GM23338 (cell line): ENCODE data around the gene RNF31. TPM values are rescaled to one million over a fixed set of nuclear protein-coding genes. Genes with fewer than 3 reads are reported as not detected.

Experiments used
- ATAC-seq: fragments of 200-7000 bp; cut with Tn5 transposase; 3 replicates; pipeline ENCODE4 v1.9.1; 2020
- DNase-seq: peaks from one replicate; pipeline ENCODE4 v3.0.0-alpha.2; 2015; ENCODE audit warnings: low spot score
- H2AFZ ChIP-seq: fragments of 200-600 bp; sonication (generic); 2 replicates; pipeline ENCODE4 v1.8.0; 2016; ENCODE audit warnings: antibody characterized with exemption, mild to moderate bottlenecking, moderate library complexity
- H3F3A ChIP-seq: fragments of 200-600 bp; sonication (generic); replicated peaks from 2 replicates; pipeline ENCODE4 v1.8.0; 2017; ENCODE audit warnings: antibody characterized with exemption, mixed run types, low read depth
- H3K27ac ChIP-seq: fragments of 200-600 bp; sonication (generic); 2 replicates; pipeline ENCODE4 v1.6.1; 2016; ENCODE audit warnings: low read depth
- H3K27me3 ChIP-seq: fragments of 200-600 bp; sonication (generic); 2 replicates; pipeline ENCODE4 v1.8.0; 2016; ENCODE audit warnings: mild to moderate bottlenecking, mixed run types, moderate library complexity; ENCODE audit not compliant: insufficient read depth
- H3K36me3 ChIP-seq: fragments of 200-600 bp; sonication (generic); 2 replicates; pipeline ENCODE4 v1.8.0; 2016; ENCODE audit warnings: mild to moderate bottlenecking; ENCODE audit not compliant: insufficient read depth
- H3K4me1 ChIP-seq: fragments of 200-600 bp; sonication (generic); 2 replicates; pipeline ENCODE4 v1.8.0; 2016; ENCODE audit warnings: mild to moderate bottlenecking, moderate library complexity; ENCODE audit not compliant: insufficient read depth
- H3K4me2 ChIP-seq: fragments of 200-600 bp; sonication (generic); 2 replicates; pipeline ENCODE4 v1.7.1; 2017; ENCODE audit warnings: mixed run types
- H3K4me3 ChIP-seq: fragments of 200-600 bp; sonication (generic); 2 replicates; pipeline ENCODE4 v1.6.1; 2016; ENCODE audit warnings: mixed run types
- H3K79me2 ChIP-seq: fragments of 200-600 bp; sonication (generic); replicated peaks from 2 replicates; pipeline ENCODE4 v1.8.0; 2017; ENCODE audit warnings: mild to moderate bottlenecking; ENCODE audit not compliant: insufficient read depth
- H3K9me2 ChIP-seq: fragments of 200-600 bp; sonication (generic); 2 replicates; pipeline ENCODE4 v1.8.0; 2017; ENCODE audit not compliant: insufficient read depth
- H4K20me1 ChIP-seq: fragments of 200-600 bp; sonication (generic); replicated peaks from 2 replicates; pipeline ENCODE4 v1.8.0; 2017; ENCODE audit warnings: mild to moderate bottlenecking; ENCODE audit not compliant: insufficient read depth
- H3K27ac Mint-ChIP-seq: 2 replicates; pipeline ENCODE4 v1.8.0; 2020; ENCODE audit warnings: inconsistent platforms, mild to moderate bottlenecking, moderate library complexity, mixed read lengths
- H3K27me3 Mint-ChIP-seq: 3 replicates; pipeline ENCODE4 v1.8.0; 2022; ENCODE audit warnings: low read depth, mild to moderate bottlenecking, moderate library complexity, mixed read lengths, inconsistent platforms; ENCODE audit not compliant: insufficient read depth, poor library complexity
- H3K36me3 Mint-ChIP-seq: 3 replicates; pipeline ENCODE4 v1.8.0; 2021; ENCODE audit warnings: low read depth, mild to moderate bottlenecking, inconsistent platforms, moderate library complexity, mixed read lengths
- H3K4me1 Mint-ChIP-seq: 3 replicates; pipeline ENCODE4 v1.8.0; 2020; ENCODE audit warnings: mild to moderate bottlenecking, inconsistent platforms, mixed read lengths
- H3K4me3 Mint-ChIP-seq: 3 replicates; pipeline ENCODE4 v1.8.0; 2021; ENCODE audit warnings: moderate library complexity, mild to moderate bottlenecking, inconsistent platforms, mixed read lengths
- H3K9me3 Mint-ChIP-seq: 3 replicates; pipeline ENCODE4 v1.8.0; 2020; ENCODE audit warnings: moderate library complexity, mild to moderate bottlenecking, inconsistent platforms, mixed read lengths
- CREB1 ChIP-seq: fragments of 250-450 bp; sonication (Bioruptor Pico); IDR thresholded peaks from 2 replicates; pipeline ENCODE4 v1.5.0; 2020; ENCODE audit warnings: low read depth, mild to moderate bottlenecking, moderate library complexity
- EZH2 ChIP-seq: fragments of 200-600 bp; sonication (generic); IDR thresholded peaks from one replicate; pipeline ENCODE4 v1.8.0; 2017; ENCODE audit warnings: antibody characterized with exemption, mild to moderate bottlenecking, low read depth; ENCODE audit not compliant: unreplicated experiment
- EZH2phosphoT487 ChIP-seq: fragments of 200-600 bp; sonication (generic); IDR thresholded peaks from one replicate; pipeline ENCODE4 v1.8.1; 2018; ENCODE audit warnings: antibody characterized with exemption; ENCODE audit not compliant: unreplicated experiment
- JUNB ChIP-seq: IDR thresholded peaks from one replicate; pipeline ENCODE4 v1.6.1; 2016; ENCODE audit warnings: antibody characterized with exemption; ENCODE audit not compliant: unreplicated experiment
- NANOG ChIP-seq: IDR thresholded peaks from 2 replicates; pipeline ENCODE4 v1.6.1; 2016; ENCODE audit warnings: antibody characterized with exemption, borderline replicate concordance
- STAT1 ChIP-seq: IDR thresholded peaks from one replicate; pipeline ENCODE4 v1.6.1; 2016; ENCODE audit warnings: antibody characterized with exemption; ENCODE audit not compliant: unreplicated experiment
- ZNF114 ChIP-seq: fragments of 250-450 bp; sonication (Bioruptor Pico); IDR thresholded peaks from 2 replicates; pipeline ENCODE4 v1.5.0; 2020; ENCODE audit warnings: mild to moderate bottlenecking, moderate library complexity
- ZNF331 ChIP-seq: fragments of 250-450 bp; sonication (Bioruptor Pico); IDR thresholded peaks from 2 replicates; pipeline ENCODE4 v1.5.0; 2020; ENCODE audit warnings: low read depth, mild to moderate bottlenecking, moderate library complexity
- polyA plus RNA-seq: library from polyadenylated mRNA; unstranded; fragments of >200 nt; fragmentation: Nextera tagmentation; extraction: Ambion mirVana; gene quantifications from 2 replicates; pipeline ENCODE4 v1.2.1, GENCODE V29; 2016
- total RNA-seq: library from RNA; depleted of rRNA; stranded (reverse); fragments of >200 nt; shearing (Covaris generic); gene quantifications from 2 replicates; pipeline ENCODE4 v1.2.3, GENCODE V29; 2014
- TF ChIP-seq, protein P1 (sequence below): IDR thresholded peaks from 2 replicates; pipeline ENCODE4 v1.6.1; 2016; ENCODE audit warnings: antibody characterized with exemption
- TF ChIP-seq, protein P2 (sequence below), 2 experiments: fragments of 200-600 bp in 1 of 2; sonication (generic) in 1 of 2; conservative IDR thresholded peaks; 2 replicates each; pipeline versions ENCODE4 v1.5.1 to v1.6.1; 2016 to 2017; ENCODE audit warnings: antibody characterized with exemption in 2 of 2, low read depth in 2 of 2, mild to moderate bottlenecking in 2 of 2, moderate library complexity in 1 of 2
- TF ChIP-seq, protein P3 (sequence below): IDR thresholded peaks from one replicate; pipeline ENCODE4 v1.6.1; 2018; ENCODE audit warnings: antibody characterized with exemption; ENCODE audit not compliant: unreplicated experiment

Gene RNF31
- total and polyA plus RNA-seq, 2 experiments from 2014 or later: 54.8 to 87.4 TPM

DNA sequence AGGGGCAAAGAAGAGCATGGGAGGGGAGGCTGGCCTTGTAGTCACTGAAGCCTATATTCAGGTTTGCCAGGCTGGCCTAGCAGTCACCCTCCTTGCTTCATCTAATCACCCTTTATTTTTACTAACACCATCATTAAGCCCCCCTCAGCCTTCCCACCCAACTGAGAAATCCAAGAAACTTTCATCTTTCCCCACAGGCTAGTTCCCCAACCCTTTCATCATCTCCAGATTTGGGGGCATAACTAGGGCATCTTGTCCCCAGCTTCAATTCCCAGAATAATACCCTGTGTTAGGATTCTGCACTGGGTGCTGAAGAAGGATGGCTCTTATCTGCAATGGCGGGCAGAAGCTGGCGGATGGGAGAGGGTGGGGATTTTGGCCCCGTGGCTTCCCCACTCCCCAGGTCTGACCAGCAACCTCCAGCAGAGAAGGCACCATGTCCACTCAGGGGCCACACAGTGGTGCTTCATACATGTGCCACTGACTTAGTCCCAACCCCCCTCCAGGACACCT lies 46.3 kb upstream of the RNF31 start:
- Histone ChIP-seq H3K27me3 (no peaks in the 10 kb centered on the region), H2AFZ (no peak overlapping the region), H3F3A (peaks cover 10% of the 10 kb centered on the region; the same call in 1 of the 2 replicates), H3K27ac (no peak overlapping the region), H3K4me1 (no peaks in the 10 kb centered on the region; the same call in 1 of the 2 replicates), H3K79me2 (peaks cover 5% of the 10 kb centered on the region; the same call in 1 of the 2 replicates), H4K20me1 (peaks cover 5% of the 10 kb centered on the region; the same call in 1 of the 2 replicates), H3K36me3 (peaks cover 31% of the 10 kb centered on the region), H3K4me2 (no peak overlapping the region), H3K9me2 (no peaks in the 10 kb centered on the region), H3K4me3 (no peak overlapping the region)
- TF ChIP-seq NANOG: no peak
- TF ChIP-seq, protein P1, sequence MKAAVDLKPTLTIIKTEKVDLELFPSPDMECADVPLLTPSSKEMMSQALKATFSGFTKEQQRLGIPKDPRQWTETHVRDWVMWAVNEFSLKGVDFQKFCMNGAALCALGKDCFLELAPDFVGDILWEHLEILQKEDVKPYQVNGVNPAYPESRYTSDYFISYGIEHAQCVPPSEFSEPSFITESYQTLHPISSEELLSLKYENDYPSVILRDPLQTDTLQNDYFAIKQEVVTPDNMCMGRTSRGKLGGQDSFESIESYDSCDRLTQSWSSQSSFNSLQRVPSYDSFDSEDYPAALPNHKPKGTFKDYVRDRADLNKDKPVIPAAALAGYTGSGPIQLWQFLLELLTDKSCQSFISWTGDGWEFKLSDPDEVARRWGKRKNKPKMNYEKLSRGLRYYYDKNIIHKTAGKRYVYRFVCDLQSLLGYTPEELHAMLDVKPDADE: no peak
- TF ChIP-seq CREB1: no peak
- Mint-ChIP-seq H3K36me3 (peaks cover 89% of the 10 kb centered on the region), H3K9me3 (peaks cover 14% of the 10 kb centered on the region), H3K4me3 (no peak overlapping the region), H3K4me1 (peaks cover 10% of the 10 kb centered on the region), H3K27me3 (peaks cover 9% of the 10 kb centered on the region), H3K27ac (no peak overlapping the region)
- ATAC-seq (no peak), DNase-seq (no peak)

DNA sequence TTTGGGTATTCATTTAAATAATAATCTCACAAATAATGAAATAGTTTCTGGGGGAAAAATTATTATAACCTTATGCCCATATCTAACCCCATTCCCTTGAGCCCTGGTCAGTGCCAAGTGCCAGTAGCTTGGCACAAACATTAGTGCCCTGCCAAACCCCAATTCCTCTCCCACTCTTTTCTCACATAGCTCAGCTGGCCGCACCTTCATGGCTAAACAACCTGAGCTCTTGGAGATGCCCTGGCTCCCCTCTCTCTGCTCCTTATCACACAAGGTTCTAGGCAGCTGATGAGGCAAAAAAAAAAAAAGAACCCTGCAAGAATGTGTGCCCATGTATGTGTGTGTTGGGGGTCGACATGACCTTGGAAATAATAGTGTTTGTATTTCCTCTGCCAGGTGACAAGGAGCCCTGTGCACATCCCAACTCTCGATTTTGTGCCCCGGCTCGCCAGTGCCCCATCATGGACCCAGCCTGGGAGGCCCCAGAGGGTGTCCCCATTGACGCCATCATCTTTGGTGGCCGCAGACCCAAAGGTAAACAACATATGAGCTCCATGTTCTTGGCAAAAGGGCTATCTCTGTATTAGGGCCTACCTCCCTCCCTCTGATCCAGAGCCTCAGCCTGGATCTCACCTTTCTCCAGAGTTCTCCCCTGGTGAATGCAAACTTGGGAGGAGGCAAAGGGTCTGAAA lies 44.8 kb upstream of the RNF31 start:
- Histone ChIP-seq H3F3A (peaks cover 5% of the 10 kb centered on the region; the same call in 1 of the 2 replicates), H3K4me1 (no peaks in the 10 kb centered on the region), H3K27me3 (no peaks in the 10 kb centered on the region), H3K9me2 (no peaks in the 10 kb centered on the region), H3K4me2 (no peak overlapping the region), H3K27ac (no peak overlapping the region), H4K20me1 (peaks cover 5% of the 10 kb centered on the region; the same call in 1 of the 2 replicates), H3K4me3 (no peak overlapping the region), H2AFZ (no peak overlapping the region), H3K36me3 (peaks cover 31% of the 10 kb centered on the region), H3K79me2 (no peaks in the 10 kb centered on the region)
- Mint-ChIP-seq H3K27ac (no peak overlapping the region), H3K4me1 (peaks cover 3% of the 10 kb centered on the region; the same call in 1 of the 3 replicates), H3K36me3 (peaks cover 77% of the 10 kb centered on the region), H3K4me3 (no peak overlapping the region), H3K9me3 (peaks cover 14% of the 10 kb centered on the region), H3K27me3 (peaks cover 5% of the 10 kb centered on the region)
- ATAC-seq: no peak
- DNase-seq: no peak
- no peak for TF ChIP-seq CREB1
- TF ChIP-seq, protein P1: no peak
- no peak for TF ChIP-seq EZH2
- TF ChIP-seq STAT1: no peak
- TF ChIP-seq, protein P2, sequence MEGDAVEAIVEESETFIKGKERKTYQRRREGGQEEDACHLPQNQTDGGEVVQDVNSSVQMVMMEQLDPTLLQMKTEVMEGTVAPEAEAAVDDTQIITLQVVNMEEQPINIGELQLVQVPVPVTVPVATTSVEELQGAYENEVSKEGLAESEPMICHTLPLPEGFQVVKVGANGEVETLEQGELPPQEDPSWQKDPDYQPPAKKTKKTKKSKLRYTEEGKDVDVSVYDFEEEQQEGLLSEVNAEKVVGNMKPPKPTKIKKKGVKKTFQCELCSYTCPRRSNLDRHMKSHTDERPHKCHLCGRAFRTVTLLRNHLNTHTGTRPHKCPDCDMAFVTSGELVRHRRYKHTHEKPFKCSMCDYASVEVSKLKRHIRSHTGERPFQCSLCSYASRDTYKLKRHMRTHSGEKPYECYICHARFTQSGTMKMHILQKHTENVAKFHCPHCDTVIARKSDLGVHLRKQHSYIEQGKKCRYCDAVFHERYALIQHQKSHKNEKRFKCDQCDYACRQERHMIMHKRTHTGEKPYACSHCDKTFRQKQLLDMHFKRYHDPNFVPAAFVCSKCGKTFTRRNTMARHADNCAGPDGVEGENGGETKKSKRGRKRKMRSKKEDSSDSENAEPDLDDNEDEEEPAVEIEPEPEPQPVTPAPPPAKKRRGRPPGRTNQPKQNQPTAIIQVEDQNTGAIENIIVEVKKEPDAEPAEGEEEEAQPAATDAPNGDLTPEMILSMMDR (conservative IDR thresholded peaks at IDR 0.05; ENCODE audit: low read depth in 2 of 2): no peak
- TF ChIP-seq, protein P3, sequence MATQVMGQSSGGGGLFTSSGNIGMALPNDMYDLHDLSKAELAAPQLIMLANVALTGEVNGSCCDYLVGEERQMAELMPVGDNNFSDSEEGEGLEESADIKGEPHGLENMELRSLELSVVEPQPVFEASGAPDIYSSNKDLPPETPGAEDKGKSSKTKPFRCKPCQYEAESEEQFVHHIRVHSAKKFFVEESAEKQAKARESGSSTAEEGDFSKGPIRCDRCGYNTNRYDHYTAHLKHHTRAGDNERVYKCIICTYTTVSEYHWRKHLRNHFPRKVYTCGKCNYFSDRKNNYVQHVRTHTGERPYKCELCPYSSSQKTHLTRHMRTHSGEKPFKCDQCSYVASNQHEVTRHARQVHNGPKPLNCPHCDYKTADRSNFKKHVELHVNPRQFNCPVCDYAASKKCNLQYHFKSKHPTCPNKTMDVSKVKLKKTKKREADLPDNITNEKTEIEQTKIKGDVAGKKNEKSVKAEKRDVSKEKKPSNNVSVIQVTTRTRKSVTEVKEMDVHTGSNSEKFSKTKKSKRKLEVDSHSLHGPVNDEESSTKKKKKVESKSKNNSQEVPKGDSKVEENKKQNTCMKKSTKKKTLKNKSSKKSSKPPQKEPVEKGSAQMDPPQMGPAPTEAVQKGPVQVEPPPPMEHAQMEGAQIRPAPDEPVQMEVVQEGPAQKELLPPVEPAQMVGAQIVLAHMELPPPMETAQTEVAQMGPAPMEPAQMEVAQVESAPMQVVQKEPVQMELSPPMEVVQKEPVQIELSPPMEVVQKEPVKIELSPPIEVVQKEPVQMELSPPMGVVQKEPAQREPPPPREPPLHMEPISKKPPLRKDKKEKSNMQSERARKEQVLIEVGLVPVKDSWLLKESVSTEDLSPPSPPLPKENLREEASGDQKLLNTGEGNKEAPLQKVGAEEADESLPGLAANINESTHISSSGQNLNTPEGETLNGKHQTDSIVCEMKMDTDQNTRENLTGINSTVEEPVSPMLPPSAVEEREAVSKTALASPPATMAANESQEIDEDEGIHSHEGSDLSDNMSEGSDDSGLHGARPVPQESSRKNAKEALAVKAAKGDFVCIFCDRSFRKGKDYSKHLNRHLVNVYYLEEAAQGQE: no peak
- TF ChIP-seq EZH2phosphoT487: no peak
- TF ChIP-seq ZNF114 (CRISPR knock-in tag): no peak
- no peak for TF ChIP-seq ZNF331 (CRISPR knock-in tag)
- TF ChIP-seq NANOG: no peak
- TF ChIP-seq JUNB: no peak
